GM15510 (cell line): ENCODE results near the gene BIRC7.

Source experiments
- POLR2A ChIP-seq: IDR thresholded peaks from 3 replicates; pipeline ENCODE4 v1.6.1; 2011; ENCODE audit warnings: borderline replicate concordance; ENCODE audit not compliant: insufficient read length; ENCODE audit errors: extremely low read depth

The BIRC7 gene

GRCh38 chr20:63284083-63284440 lies 48.4 kb downstream of the BIRC7 start:
- no peak for TF ChIP-seq POLR2A

GRCh38 chr20:63284544-63284949 lies 48.8 kb downstream of the BIRC7 start:
- TF ChIP-seq POLR2A, result no peak

DNA sequence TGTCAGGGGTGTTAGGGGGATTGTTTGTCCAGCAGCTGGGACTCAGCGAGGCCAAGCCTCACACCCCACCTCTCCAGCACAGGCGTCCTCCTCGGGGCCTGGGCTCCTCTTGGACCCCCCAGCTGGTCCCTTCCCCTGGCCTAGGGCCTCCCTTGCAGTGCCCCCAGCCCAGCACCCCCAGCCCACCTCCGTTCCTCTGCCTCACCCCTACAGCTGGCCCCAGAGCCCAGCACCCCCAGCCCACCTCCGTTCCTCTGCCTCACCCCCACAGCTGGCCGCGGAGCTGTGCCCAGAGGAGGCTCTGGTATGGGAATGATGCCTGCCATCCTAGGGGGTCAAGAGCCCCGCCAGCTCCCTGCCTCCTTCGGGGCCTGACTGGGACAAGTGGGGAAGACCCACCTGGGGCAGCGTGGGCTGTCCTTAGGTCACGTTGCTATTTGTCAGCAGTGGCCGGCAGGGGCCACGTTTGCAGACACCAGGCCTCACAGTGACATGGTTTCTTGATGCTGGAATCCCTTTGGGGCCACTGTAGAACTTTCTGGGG lies 49.3 kb downstream of the BIRC7 start:
- no peak for TF ChIP-seq POLR2A

- TF ChIP-seq POLR2A, result no peak
Observed at GRCh38 chr20:63285636-63286615, 50.2 kb downstream of the BIRC7 start.

DNA sequence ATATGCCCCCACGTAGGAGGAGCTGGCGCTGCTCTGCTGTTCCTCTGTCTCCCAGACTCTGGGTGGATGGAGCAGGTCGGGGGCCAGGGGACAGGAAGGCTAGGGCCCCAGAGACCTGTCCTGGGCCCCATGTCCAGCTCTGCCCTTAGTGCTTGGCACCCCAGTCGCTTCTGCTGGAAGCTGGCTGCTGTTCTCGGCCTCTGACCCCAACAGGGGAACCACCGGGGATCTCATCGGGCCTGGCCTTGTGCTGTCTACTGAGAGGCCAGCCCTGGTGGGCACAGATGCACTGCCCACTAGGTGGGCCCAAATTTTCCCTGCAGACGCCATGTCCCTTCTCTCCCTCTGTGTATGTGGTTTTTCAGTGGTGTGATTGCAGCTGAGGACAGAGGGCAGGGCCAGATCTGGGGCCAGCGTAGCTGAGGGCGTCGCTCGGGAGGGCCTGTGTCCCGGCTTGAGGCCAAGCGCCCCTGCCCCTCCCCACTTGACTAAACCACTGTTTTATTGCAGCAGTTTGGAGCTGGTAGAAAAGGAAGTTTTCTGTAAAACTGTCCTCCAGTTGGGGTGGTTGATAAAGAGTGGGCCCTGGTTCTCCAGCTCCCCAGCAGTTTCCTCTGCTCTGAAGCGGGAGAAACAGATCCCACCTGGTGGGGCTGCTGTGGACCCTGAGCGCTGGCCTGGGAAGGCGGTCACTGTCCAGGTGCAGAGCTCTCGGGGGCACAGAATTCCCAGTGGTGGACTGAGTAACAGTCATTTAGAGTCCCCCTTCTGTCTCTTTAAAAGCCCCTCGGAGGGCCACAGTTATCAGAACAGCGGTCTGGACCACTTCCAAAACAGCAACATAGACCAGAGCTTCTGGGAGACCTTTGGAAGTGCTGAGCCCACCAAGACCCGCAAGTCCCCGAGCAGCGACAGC lies 51.3 kb downstream of the BIRC7 start:
- TF ChIP-seq POLR2A, result no peak

- TF ChIP-seq POLR2A, result no peak
Observed at GRCh38 chr20:63287697-63288580, 52.2 kb downstream of the BIRC7 start.

- TF ChIP-seq POLR2A, result no peak
Observed at GRCh38 chr20:63288581-63289251, 53.0 kb downstream of the BIRC7 start.

GRCh38 chr20:63289311-63290135 lies 53.8 kb downstream of the BIRC7 start:
- no peak for TF ChIP-seq POLR2A
